Stomach (tissue), 9 donors: ENCODE data around the gene EDEM3. TPM values are rescaled to one million over a fixed set of nuclear protein-coding genes. Genes with fewer than 3 reads are reported as not detected.
"Not testable (repeated sequence)": the region's sequence is repeated elsewhere in the genome, so short reads cannot be mapped to it uniquely, and the experiment has no call there.

Experiments used
- DNase-seq, 2 donors: peaks; one replicate each; pipeline versions ENCODE4 v3.0.0 to v3.0.0-alpha.2; 2013 to 2019
- H3K27ac ChIP-seq, 5 donors: fragments of 200-600 bp in 4 of 5; sonication (generic) in 4 of 5; one replicate each; pipeline ENCODE4 v1.5.1; 2013 to 2019; ENCODE audit warnings: mild to moderate bottlenecking in 1 of 5, moderate library complexity in 1 of 5
- H3K27me3 ChIP-seq, 3 donors: fragments of 200-600 bp; sonication (generic); one replicate each; pipeline ENCODE4 v1.5.1; 2017 to 2019; ENCODE audit warnings: mixed run types in 1 of 3
- H3K36me3 ChIP-seq, 4 donors: fragments of 200-600 bp; sonication (generic); 1 replicate in 3 of 4; 2 replicates in 1 of 4; pipeline ENCODE4 v1.5.1; 2016 to 2019
- H3K4me1 ChIP-seq, 4 donors: fragments of 200-600 bp; sonication (generic); one replicate each; pipeline ENCODE4 v1.5.1; 2016 to 2019
- H3K4me3 ChIP-seq, 4 donors: fragments of 200-600 bp; sonication (generic) in 3 of 4; one replicate each; pipeline ENCODE4 v1.5.1; 2016 to 2019; ENCODE audit warnings: mild to moderate bottlenecking in 1 of 4
- H3K9me3 ChIP-seq, 4 donors: fragments of 200-600 bp; sonication (generic); one replicate each; pipeline ENCODE4 v1.5.1; 2016 to 2019
- CTCF ChIP-seq, 7 experiments: fragments of 450-650 bp in 4 of 7; fragments of 200-600 bp in 3 of 7; sonication (generic) in 3 of 7; IDR thresholded peaks; one replicate each; pipeline ENCODE4 v1.5.1; 2016 to 2019; ENCODE audit warnings: antibody characterized with exemption in 7 of 7, control low read depth in 2 of 7, mild to moderate bottlenecking in 1 of 7
- EP300 ChIP-seq: sonication (generic); formaldehyde crosslinking; IDR thresholded peaks from one replicate; pipeline ENCODE4 v1.6.1; 2017; ENCODE audit warnings: antibody characterized with exemption
- POLR2A ChIP-seq, 4 donors: fragments of 450-650 bp; IDR thresholded peaks; one replicate each; pipeline ENCODE4 v1.6.1; 2016; ENCODE audit warnings: antibody characterized with exemption in 4 of 4, control low read depth in 2 of 4, mild to moderate bottlenecking in 1 of 4, moderate library complexity in 1 of 4
- POLR2AphosphoS5 ChIP-seq, 3 donors: sonication (generic); formaldehyde crosslinking; IDR thresholded peaks; one replicate each; pipeline ENCODE4 v1.6.1; 2016; ENCODE audit warnings: antibody characterized with exemption in 3 of 3
- WGBS, 5 donors: extraction: QIAGEN DNeasy Blood & Tissue Kit in 3 of 5; methylation state at CpG; one replicate each; pipeline versions ENCODE4 v1.1.5 to v1.1.7; 2013 to 2018; 5-methylcytosine and 5-hydroxymethylcytosine counted together
- intact Hi-C: fragments of 100-400 bp; cut with DNase I; formaldehyde crosslinking; loops from one replicate; pipeline ENCODE4 v1.15.1; 2023; ENCODE audit warnings: low total_unique reads
- polyA plus RNA-seq, 3 donors: library from polyadenylated mRNA; stranded (reverse); fragments of 200-250 nt; gene quantifications; one replicate each; pipeline ENCODE4 v1.2.3, GENCODE V29; 2013
- total RNA-seq, 5 donors: library from RNA; depleted of rRNA; stranded (reverse); fragments of >200 nt; gene quantifications; one replicate each; pipeline versions ENCODE4 v1.1.0 to v1.2.3, GENCODE V29; 2014 to 2016
- donor health status: healthy with polysubstance abuse.
- donor health status: Bipolar disorder and iron deficiency.
- donor health status: healthy.

Gene EDEM3
- total and polyA plus RNA-seq, 8 donors: 8.1 to 144 (median 24.9) TPM

DNA sequence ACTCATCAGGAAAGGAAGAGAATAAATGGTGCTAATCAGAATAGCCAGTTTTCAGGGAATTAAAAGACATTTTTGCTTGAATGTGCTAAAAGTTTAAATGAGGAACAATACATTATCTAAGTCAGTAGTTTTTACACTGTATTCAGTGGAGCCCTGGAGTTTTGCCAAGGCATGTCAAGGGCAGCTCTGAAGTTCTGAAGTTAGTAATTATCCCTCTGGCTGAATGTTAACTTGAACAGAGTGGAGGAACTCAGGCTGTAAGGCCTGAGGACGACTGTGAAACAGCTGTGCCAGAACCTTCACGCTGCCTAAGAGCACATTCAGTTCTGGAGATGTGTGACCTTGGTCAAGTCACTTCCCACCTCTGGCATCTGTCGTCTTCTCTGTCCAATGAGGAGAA lies 68.1 kb downstream of the EDEM3 start:
- no peak for TF ChIP-seq POLR2AphosphoS5 (IDR thresholded peaks at IDR 0.05)
- no peak for TF ChIP-seq CTCF (IDR thresholded peaks at IDR 0.05)
- TF ChIP-seq EP300: no peak
- no peak for TF ChIP-seq POLR2A (IDR thresholded peaks at IDR 0.05)
- Histone ChIP-seq H3K4me3 (no peak overlapping the region), H3K27ac (no peak overlapping the region), H3K9me3 (peaks cover 0 to 5% (median 2%) of the 10 kb centered on the region in 4 donors), H3K36me3 (peaks cover 0 to 6% (median 0%) of the 10 kb centered on the region in 4 donors), H3K27me3 (no peaks in the 10 kb centered on the region), H3K4me1 (peaks cover 0 to 4% (median 0%) of the 10 kb centered on the region in 4 donors)
- DNase-seq: peak in 1 of 2 donors; percentile 50
- 60 to 67% (median 62%) methylated on average over 3 of the region's 3 CpGs for WGBS, 5 donors
- intact Hi-C loops: no loop called here

- TF ChIP-seq CTCF (IDR thresholded peaks at IDR 0.05) (no peak), EP300 (no peak), POLR2AphosphoS5 (IDR thresholded peaks at IDR 0.05) (no peak), POLR2A (IDR thresholded peaks at IDR 0.05) (no peak)
- DNase-seq: peak in 1 of 2 donors; percentile 29
- H3K4me1 ChIP-seq: peaks cover 0 to 4% (median 0%) of the 10 kb centered on the region in 4 donors
- no peak overlapping the region for H3K27ac ChIP-seq
- no peak overlapping the region for H3K4me3 ChIP-seq
- 68 to 84% (median 80%) methylated on average over 7 of the region's 7 CpGs for WGBS, 5 donors
- peaks cover 0 to 4% (median 0%) of the 10 kb centered on the region in 4 donors for H3K36me3 ChIP-seq
- intact Hi-C loops: no loop called here
- H3K27me3 ChIP-seq: no peaks in the 10 kb centered on the region
- peaks cover 0 to 17% (median 14%) of the 10 kb centered on the region in 4 donors for H3K9me3 ChIP-seq
These were observed 69.5 kb downstream of the EDEM3 start for GRCh38 chr1:184685116-184685515.

DNA sequence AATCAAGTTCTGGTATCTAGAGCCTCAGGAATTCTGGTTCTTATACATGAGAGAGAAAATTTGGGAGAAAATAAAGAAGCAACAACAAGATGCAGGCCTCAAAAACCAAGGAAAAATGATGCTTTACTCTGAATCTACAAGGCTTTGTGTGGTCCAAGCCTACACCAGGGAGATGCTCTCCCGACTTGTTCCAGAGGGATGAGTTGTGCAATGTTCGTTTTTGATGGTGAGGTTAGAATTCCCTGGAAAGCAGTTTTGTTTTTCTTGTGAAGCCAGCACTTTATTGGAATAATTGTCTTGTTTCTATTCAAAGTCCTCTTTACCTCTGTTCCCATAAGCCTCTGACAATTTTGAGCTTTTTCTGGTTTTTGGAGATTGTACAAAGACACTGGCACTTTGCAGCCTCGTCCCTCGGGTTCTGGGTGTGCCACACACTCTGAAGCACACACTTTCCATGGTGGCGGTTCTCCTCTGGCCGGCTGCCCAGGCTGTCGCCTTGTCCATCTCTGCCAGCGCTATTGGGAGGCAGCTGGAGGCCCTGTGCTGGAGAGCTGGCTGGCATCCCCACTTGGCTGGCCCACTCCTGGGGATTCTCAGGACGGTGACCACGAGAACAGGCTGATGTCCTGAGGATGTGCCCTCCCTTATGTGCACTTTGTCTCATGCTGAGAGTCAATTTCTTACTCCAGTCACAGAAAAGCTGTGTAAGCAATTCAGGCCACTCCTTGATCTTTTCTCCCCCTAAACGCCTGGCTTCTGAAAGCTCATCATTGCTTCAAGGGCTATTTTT lies 70.2 kb downstream of the EDEM3 start:
- no peak overlapping the region for H3K4me3 ChIP-seq
- peak; percentile 16 to 50 for DNase-seq
- no peaks in the 10 kb centered on the region for H3K27me3 ChIP-seq
- H3K4me1 ChIP-seq: peaks cover 0 to 4% (median 0%) of the 10 kb centered on the region in 4 donors
- intact Hi-C loops: no loop called here
- H3K27ac ChIP-seq: no peak overlapping the region
- WGBS, 5 donors: 47 to 61% (median 54%) methylated on average over 10 to 11 of the region's 11 CpGs
- no peaks in the 10 kb centered on the region for H3K36me3 ChIP-seq
- H3K9me3 ChIP-seq: peaks cover 0 to 17% (median 15%) of the 10 kb centered on the region in 4 donors
- no peak for TF ChIP-seq POLR2A (IDR thresholded peaks at IDR 0.05)
- TF ChIP-seq POLR2AphosphoS5 (IDR thresholded peaks at IDR 0.05): no peak
- no peak for TF ChIP-seq EP300
- no peak for TF ChIP-seq CTCF (IDR thresholded peaks at IDR 0.05)

DNA sequence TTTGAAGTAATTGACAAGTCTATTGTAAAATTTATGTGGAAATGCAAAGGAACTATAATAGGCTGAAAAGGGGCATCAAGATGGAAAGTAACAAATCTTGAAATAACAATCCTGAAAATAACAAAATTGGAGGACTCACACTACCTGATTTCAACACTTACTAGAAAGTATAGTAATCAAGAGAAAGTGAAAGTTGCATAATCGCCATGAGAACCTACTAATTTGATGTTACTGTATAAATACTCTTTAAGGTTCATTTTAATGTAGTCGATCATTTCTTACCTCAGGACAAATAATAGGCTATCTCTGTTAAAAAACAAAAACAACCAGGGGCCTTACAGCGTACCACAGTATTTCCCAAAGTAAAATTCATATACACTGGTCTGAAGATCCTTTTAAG lies 71.7 kb downstream of the EDEM3 start:
- Histone ChIP-seq H3K4me3 (no peak overlapping the region), H3K36me3 (no peaks in the 10 kb centered on the region), H3K27me3 (no peaks in the 10 kb centered on the region), H3K9me3 (peaks cover 0 to 17% (median 15%) of the 10 kb centered on the region in 4 donors), H3K4me1 (peaks cover 0 to 4% (median 0%) of the 10 kb centered on the region in 4 donors), H3K27ac (no peak overlapping the region)
- no peak for DNase-seq
- intact Hi-C loops: no loop called here
- TF ChIP-seq CTCF (IDR thresholded peaks at IDR 0.05) (no peak), EP300 (no peak), POLR2AphosphoS5 (IDR thresholded peaks at IDR 0.05) (no peak)
- WGBS, 5 donors: 89 to 93% (median 91%) methylated on average over 3 of the region's 3 CpGs

DNA sequence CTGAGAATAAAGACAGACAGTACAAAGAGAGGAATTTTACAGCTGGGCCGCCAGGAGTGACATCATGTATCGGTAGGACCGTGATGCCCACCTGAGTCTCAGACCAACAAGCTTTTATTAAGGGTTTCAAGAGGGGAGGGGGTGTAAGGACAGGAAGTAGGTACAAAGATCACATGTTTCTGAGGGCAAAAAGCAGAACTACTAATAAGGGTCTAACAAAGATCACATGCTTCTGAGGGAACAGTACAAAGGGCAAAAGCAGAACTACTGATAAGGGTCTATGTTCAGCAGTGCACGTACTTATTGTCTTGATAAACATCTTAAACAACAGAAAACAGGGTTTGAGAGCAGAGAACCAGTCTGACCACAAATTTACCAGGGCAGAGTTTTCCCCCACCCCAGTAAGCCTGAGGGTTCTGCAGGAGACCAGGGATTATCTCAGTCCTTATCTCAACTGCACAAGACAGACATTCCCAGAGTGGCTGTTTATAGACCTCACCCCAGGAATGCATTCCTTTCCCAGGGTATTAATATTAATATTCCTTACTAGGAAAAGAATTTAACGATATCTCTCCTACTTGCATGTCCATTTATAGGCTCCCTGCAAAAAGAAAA lies 73.9 kb downstream of the EDEM3 start:
- H3K27ac ChIP-seq, H3K27me3 ChIP-seq, intact Hi-C loops, H3K4me3 ChIP-seq, DNase-seq, H3K4me1 ChIP-seq, H3K36me3 ChIP-seq: not testable (repeated sequence)
- peaks cover 0 to 17% (median 15%) of the 10 kb centered on the region in 4 donors for H3K9me3 ChIP-seq
- WGBS, 5 donors: 78 to 93% (median 84%) methylated on average over 5 of the region's 5 CpGs

DNA sequence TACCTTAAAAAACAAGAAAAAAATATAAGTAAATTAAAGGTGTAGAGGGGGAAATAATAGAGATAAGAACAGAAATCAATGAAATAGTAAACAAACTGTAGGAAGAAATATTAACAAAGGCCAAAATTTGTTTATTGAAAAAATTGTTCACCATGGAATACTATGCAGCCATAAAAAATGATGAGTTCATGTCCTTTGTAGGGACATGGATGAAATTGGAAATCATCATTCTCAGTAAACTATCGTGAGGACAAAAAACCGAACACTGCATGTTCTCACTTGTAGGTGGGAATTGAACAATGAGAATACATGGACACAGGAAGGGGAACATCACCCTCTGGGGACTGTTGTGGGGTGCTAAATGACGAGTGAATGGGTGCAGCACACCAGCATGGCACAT lies 75.2 kb downstream of the EDEM3 start:
- DNase-seq, H3K27me3 ChIP-seq, H3K4me3 ChIP-seq, H3K36me3 ChIP-seq, H3K4me1 ChIP-seq, H3K27ac ChIP-seq, intact Hi-C loops: not testable (repeated sequence)
- 68 to 86% (median 84%) methylated on average over 3 of the region's 3 CpGs for WGBS, 5 donors
- H3K9me3 ChIP-seq: peaks cover 0 to 17% (median 15%) of the 10 kb centered on the region in 4 donors
